Mucosa of rectum (tissue), 2 donors: ENCODE measurements around the gene HADHA.
"Not testable (repeated sequence)": the region's sequence is repeated elsewhere in the genome, so short reads cannot be mapped to it uniquely, and the experiment has no call there.

ENCODE experiments used
- H3K27ac ChIP-seq, 2 donors: one replicate each; pipeline ENCODE4 v1.7.0; 2013; ENCODE audit warnings: inconsistent platforms in 2 of 2, low read depth in 2 of 2, low read length in 2 of 2
- H3K27me3 ChIP-seq, 2 donors: one replicate each; pipeline ENCODE4 v1.7.0; 2013; ENCODE audit warnings: low read length in 2 of 2; ENCODE audit not compliant: control insufficient read depth in 2 of 2, insufficient read depth in 2 of 2
- H3K36me3 ChIP-seq, 2 donors: one replicate each; pipeline ENCODE4 v1.7.0; 2013; ENCODE audit warnings: low read length in 2 of 2; ENCODE audit not compliant: control insufficient read depth in 2 of 2, insufficient read depth in 2 of 2
- H3K4me1 ChIP-seq, 2 donors: one replicate each; pipeline ENCODE4 v1.7.0; 2013; ENCODE audit warnings: low read length in 2 of 2, mild to moderate bottlenecking in 1 of 2; ENCODE audit not compliant: control insufficient read depth in 2 of 2, insufficient read depth in 2 of 2
- H3K4me3 ChIP-seq, 2 donors: one replicate each; pipeline ENCODE4 v1.7.0; 2013; ENCODE audit warnings: low read length in 2 of 2
- H3K9ac ChIP-seq, 2 donors: one replicate each; pipeline ENCODE4 v1.7.0; 2013; ENCODE audit warnings: low read length in 2 of 2, low read depth in 1 of 2, mild to moderate bottlenecking in 1 of 2
- H3K9me3 ChIP-seq, 2 donors: one replicate each; pipeline ENCODE4 v1.7.0; 2013; ENCODE audit warnings: low read length in 2 of 2; ENCODE audit not compliant: control insufficient read depth in 2 of 2
- donor health status: healthy.
- donor health status: Normal muscosa, but diverticular disease.

Gene HADHA

GRCh38 chr2:26169681-26170414, 74.6 kb downstream of the HADHA start:
- Histone ChIP-seq H3K27ac (no peak overlapping the region), H3K36me3 (no peaks in the 10 kb centered on the region), H3K27me3 (peaks cover 6 to 9% of the 10 kb centered on the region in 2 donors), H3K9me3 (no peaks in the 10 kb centered on the region), H3K4me1 (no peaks in the 10 kb centered on the region), H3K9ac (no peak overlapping the region), H3K4me3 (no peak overlapping the region)

DNA sequence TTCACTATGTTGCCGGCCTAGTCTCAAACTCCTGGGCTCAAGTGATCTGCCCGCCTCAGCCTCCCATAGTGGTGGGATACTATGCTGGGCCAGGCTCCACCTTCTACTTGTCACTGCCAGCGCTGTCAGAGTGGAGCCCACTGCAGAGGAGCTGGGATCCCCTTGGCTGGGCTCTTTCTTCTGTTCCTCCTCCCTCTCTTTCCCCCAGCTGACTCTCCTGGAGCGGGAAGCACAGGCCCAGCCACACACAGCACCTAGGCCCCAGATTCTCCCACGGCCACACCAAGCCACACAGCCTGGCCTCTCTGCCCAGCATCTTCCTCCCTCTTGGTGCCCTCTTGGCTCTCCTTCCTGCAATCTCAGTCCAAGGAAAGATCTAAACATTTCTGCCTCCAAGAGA, 75.2 kb downstream of the HADHA start:
- no peak overlapping the region for H3K27ac ChIP-seq
- H3K9ac ChIP-seq = no peak overlapping the region
- no peaks in the 10 kb centered on the region for H3K9me3 ChIP-seq
- no peaks in the 10 kb centered on the region for H3K4me1 ChIP-seq
- H3K36me3 ChIP-seq = no peaks in the 10 kb centered on the region
- peaks cover 3% of the 10 kb centered on the region in 2 donors for H3K27me3 ChIP-seq
- H3K4me3 ChIP-seq = no peak overlapping the region

- no peak overlapping the region for H3K27ac ChIP-seq
- H3K9ac ChIP-seq = no peak overlapping the region
- H3K27me3 ChIP-seq = no peaks in the 10 kb centered on the region
- H3K9me3 ChIP-seq = no peaks in the 10 kb centered on the region
- no peak overlapping the region for H3K4me3 ChIP-seq
- no peaks in the 10 kb centered on the region for H3K36me3 ChIP-seq
- H3K4me1 ChIP-seq = no peaks in the 10 kb centered on the region
Observed at GRCh38 chr2:26168785-26169184, 75.6 kb downstream of the HADHA start.

DNA sequence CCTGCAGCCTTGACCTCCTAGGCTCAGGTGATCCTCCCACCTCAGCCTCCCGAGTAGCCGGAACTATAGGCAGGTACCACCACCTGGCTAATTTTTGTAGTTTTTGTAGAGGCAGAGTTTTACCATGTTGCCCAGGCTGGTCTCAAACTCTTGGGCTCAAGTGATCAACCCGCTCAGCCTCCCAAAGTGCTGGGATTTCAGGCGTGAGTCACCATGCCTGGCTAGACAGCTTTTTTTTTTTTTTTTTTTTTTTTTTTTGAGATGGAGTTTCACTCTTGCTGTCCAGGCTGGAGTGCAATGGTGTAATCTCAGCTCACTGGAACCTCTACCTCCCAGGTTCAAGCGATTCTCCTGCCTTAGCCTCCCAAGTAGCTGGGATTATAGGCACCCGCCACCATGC, 77.9 kb downstream of the HADHA start:
- H3K36me3 ChIP-seq, H3K4me3 ChIP-seq, H3K9me3 ChIP-seq, H3K27me3 ChIP-seq, H3K4me1 ChIP-seq, H3K27ac ChIP-seq, H3K9ac ChIP-seq: not testable (repeated sequence)

DNA sequence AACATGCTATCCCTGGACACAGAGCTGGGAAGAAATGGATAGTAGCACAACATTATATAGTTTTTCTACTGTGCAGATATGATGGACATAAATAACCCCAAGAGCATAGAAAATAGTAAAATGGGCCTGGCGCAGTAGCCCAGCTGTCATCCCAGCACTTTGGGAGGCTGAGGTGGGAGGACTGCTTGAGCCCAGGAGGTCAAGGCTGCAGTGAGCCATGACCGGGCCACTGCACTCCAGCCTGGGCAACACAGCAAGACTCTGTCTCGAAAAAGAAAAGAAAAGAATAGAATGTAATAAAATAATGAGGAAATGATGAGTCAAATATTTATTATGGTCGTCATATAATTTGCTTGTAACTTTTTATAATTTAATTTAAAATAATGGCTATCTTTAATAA, 79.0 kb downstream of the HADHA start:
- no peak overlapping the region for H3K4me3 ChIP-seq
- H3K9ac ChIP-seq = no peak overlapping the region
- no peaks in the 10 kb centered on the region for H3K27me3 ChIP-seq
- H3K36me3 ChIP-seq = no peaks in the 10 kb centered on the region
- H3K9me3 ChIP-seq = no peaks in the 10 kb centered on the region
- H3K4me1 ChIP-seq = no peaks in the 10 kb centered on the region
- no peak overlapping the region for H3K27ac ChIP-seq

GRCh38 chr2:26164641-26165211, 79.7 kb downstream of the HADHA start:
- no peaks in the 10 kb centered on the region for H3K27me3 ChIP-seq
- H3K4me3 ChIP-seq = no peak overlapping the region
- H3K36me3 ChIP-seq = no peaks in the 10 kb centered on the region
- H3K27ac ChIP-seq = no peak overlapping the region
- H3K4me1 ChIP-seq = no peaks in the 10 kb centered on the region
- no peak overlapping the region for H3K9ac ChIP-seq
- no peaks in the 10 kb centered on the region for H3K9me3 ChIP-seq

- H3K27me3 ChIP-seq = no peaks in the 10 kb centered on the region
- H3K4me1 ChIP-seq = no peaks in the 10 kb centered on the region
- no peaks in the 10 kb centered on the region for H3K36me3 ChIP-seq
- H3K4me3 ChIP-seq = no peak overlapping the region
- H3K27ac ChIP-seq = no peak overlapping the region
- H3K9me3 ChIP-seq = no peaks in the 10 kb centered on the region
- H3K9ac ChIP-seq = no peak overlapping the region
Observed at GRCh38 chr2:26164231-26164630, 80.2 kb downstream of the HADHA start.

GRCh38 chr2:26162963-26163362, 81.5 kb downstream of the HADHA start:
- no peaks in the 10 kb centered on the region for H3K27me3 ChIP-seq
- no peak overlapping the region for H3K4me3 ChIP-seq
- no peak overlapping the region for H3K27ac ChIP-seq
- H3K9me3 ChIP-seq = no peaks in the 10 kb centered on the region
- no peaks in the 10 kb centered on the region for H3K36me3 ChIP-seq
- H3K4me1 ChIP-seq = no peaks in the 10 kb centered on the region
- H3K9ac ChIP-seq = no peak overlapping the region

DNA sequence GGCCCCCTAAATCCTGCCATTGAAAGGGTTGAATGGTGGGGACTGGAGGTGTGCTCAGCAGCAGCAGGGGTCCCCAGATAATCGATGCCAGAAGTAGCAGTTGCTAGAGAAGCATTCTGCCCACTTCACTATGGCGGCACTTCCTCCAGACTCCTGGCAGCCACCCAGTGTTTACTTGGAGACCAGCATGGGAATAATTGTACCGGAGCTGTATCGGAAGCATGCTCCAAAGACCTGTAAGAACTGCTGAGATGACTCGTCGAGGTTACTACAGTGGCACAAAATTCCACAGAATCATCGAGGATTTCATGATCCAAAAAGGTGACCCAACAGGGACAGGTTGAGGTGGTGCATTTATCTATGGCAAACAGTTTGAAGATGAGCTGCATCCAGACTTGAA, 82.5 kb downstream of the HADHA start:
- H3K36me3 ChIP-seq = no peaks in the 10 kb centered on the region
- no peaks in the 10 kb centered on the region for H3K9me3 ChIP-seq
- H3K27me3 ChIP-seq = no peaks in the 10 kb centered on the region
- H3K4me1 ChIP-seq = no peaks in the 10 kb centered on the region
- no peak overlapping the region for H3K4me3 ChIP-seq
- no peak overlapping the region for H3K9ac ChIP-seq
- no peak overlapping the region for H3K27ac ChIP-seq

DNA sequence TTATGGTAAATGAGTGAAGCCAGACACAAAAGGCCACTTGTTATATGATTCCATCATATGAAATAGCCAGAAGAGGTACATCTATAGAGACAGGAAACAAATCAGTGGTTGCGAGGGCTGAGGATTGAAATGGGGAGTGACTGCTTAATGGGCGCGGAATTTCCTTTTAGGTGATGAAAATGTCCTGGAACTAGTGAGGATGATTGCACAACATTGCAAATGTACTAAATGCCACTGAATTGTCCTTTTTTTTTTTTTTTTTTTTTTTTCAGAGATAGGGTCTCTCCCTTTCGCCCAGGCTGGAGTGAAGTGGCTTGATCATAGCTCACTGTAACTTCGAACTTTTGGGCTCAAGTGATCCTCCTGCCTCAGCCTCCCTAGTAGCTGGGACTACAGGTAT, 86.9 kb downstream of the HADHA start:
- Histone ChIP-seq H3K9me3 (no peaks in the 10 kb centered on the region), H3K27me3 (no peaks in the 10 kb centered on the region), H3K9ac (no peak overlapping the region), H3K4me3 (no peak overlapping the region), H3K36me3 (no peaks in the 10 kb centered on the region), H3K27ac (no peak overlapping the region), H3K4me1 (no peaks in the 10 kb centered on the region)
